IPS-15b (cell line): ENCODE data around the gene VSIG2.

Experiments
- H3K27me3 ChIP-seq: one replicate; pipeline ENCODE4 v1.6.1; 2013; ENCODE audit warnings: low read length; ENCODE audit not compliant: control insufficient read depth, insufficient read depth
- H3K36me3 ChIP-seq: one replicate; pipeline ENCODE4 v1.6.1; 2013; ENCODE audit warnings: low read length; ENCODE audit not compliant: control insufficient read depth, insufficient read depth
- H3K4me1 ChIP-seq: one replicate; pipeline ENCODE4 v1.6.1; 2013; ENCODE audit warnings: mild to moderate bottlenecking, low read length; ENCODE audit not compliant: control insufficient read depth, insufficient read depth
- H3K4me3 ChIP-seq: one replicate; pipeline ENCODE4 v1.5.1; 2013; ENCODE audit warnings: low read depth, low read length
- H3K9ac ChIP-seq: one replicate; pipeline ENCODE4 v1.6.1; 2013; ENCODE audit warnings: low read depth, mild to moderate bottlenecking, low read length
- H3K9me3 ChIP-seq: one replicate; pipeline ENCODE4 v1.6.1; 2013; ENCODE audit warnings: mild to moderate bottlenecking, low read length; ENCODE audit not compliant: control insufficient read depth, insufficient read depth

VSIG2 gene

GRCh38 chr11:124699547-124699946, 52.5 kb downstream of the VSIG2 start:
- H3K4me1 ChIP-seq = no peaks in the 10 kb centered on the region
- no peaks in the 10 kb centered on the region for H3K27me3 ChIP-seq
- H3K9ac ChIP-seq = no peak overlapping the region
- H3K9me3 ChIP-seq = no peaks in the 10 kb centered on the region
- H3K36me3 ChIP-seq = no peaks in the 10 kb centered on the region
- H3K4me3 ChIP-seq = no peak overlapping the region
